Tibial artery (tissue), 4 donors: ENCODE data around the gene EHD4.

Source experiments
- DNase-seq, 2 donors: peaks; one replicate each; pipeline ENCODE4 v3.0.0-alpha.2; 2019
- H3K27ac ChIP-seq, 2 donors: fragments of 200-600 bp; sonication (generic) in 1 of 2; 1 replicate in 1 of 2; 2 replicates in 1 of 2; pipeline ENCODE4 v1.5.1; 2018 to 2019; ENCODE audit warnings: mild to moderate bottlenecking in 1 of 2
- H3K27me3 ChIP-seq, 2 donors: fragments of 200-600 bp; sonication (generic) in 1 of 2; one replicate each; pipeline versions ENCODE4 v1.5.1 to v1.6.0; 2016 to 2019
- H3K36me3 ChIP-seq, 3 donors: fragments of 200-600 bp; sonication (generic) in 2 of 3; one replicate each; pipeline ENCODE4 v1.5.1; 2016 to 2019; ENCODE audit warnings: mild to moderate bottlenecking in 2 of 3
- H3K4me1 ChIP-seq, 4 donors: fragments of 200-600 bp; sonication (generic) in 2 of 4; 1 replicate in 3 of 4; 2 replicates in 1 of 4; pipeline ENCODE4 v1.5.1; 2016 to 2019
- H3K4me3 ChIP-seq, 2 donors: fragments of 200-600 bp; sonication (generic) in 1 of 2; 1 replicate in 1 of 2; 2 replicates in 1 of 2; pipeline ENCODE4 v1.5.1; 2018 to 2019; ENCODE audit warnings: mild to moderate bottlenecking in 2 of 2
- H3K9me3 ChIP-seq, 3 donors: fragments of 200-600 bp; sonication (generic) in 1 of 3; one replicate each; pipeline ENCODE4 v1.5.1; 2016 to 2019
- CTCF ChIP-seq, 2 experiments: fragments of 200-600 bp in 1 of 2; fragments of 450-650 bp in 1 of 2; IDR thresholded peaks; one replicate each; pipeline ENCODE4 v1.5.1; 2017 to 2019; ENCODE audit warnings: antibody characterized with exemption in 2 of 2, mild to moderate bottlenecking in 1 of 2, moderate library complexity in 1 of 2
- intact Hi-C: fragments of 100-400 bp; cut with DNase I; formaldehyde crosslinking; loops from one replicate; pipeline ENCODE4 v1.15.0; 2023; ENCODE audit warnings: low total_unique reads

Gene EHD4

GRCh38 chr15:41869770-41870688 lies 102.3 kb downstream of the EHD4 start:
- intact Hi-C loops, result no loop called here
- Histone ChIP-seq H3K27me3 (no peaks in the 10 kb centered on the region), H3K36me3 (no peaks in the 10 kb centered on the region), H3K4me1 (no peaks in the 10 kb centered on the region), H3K27ac (no peak overlapping the region), H3K4me3 (no peak overlapping the region), H3K9me3 (no peaks in the 10 kb centered on the region)
- no peak for DNase-seq
- no peak for TF ChIP-seq CTCF (IDR thresholded peaks at IDR 0.05)

- Histone ChIP-seq H3K4me3 (no peak overlapping the region), H3K4me1 (no peaks in the 10 kb centered on the region), H3K36me3 (no peaks in the 10 kb centered on the region), H3K9me3 (no peaks in the 10 kb centered on the region), H3K27me3 (no peaks in the 10 kb centered on the region), H3K27ac (no peak overlapping the region)
- DNase-seq, result no peak
- TF ChIP-seq CTCF (IDR thresholded peaks at IDR 0.05), result no peak
- intact Hi-C loops, result no loop called here
Observed at GRCh38 chr15:41868321-41868720, 104.0 kb downstream of the EHD4 start.

GRCh38 chr15:41866872-41867579 lies 105.3 kb downstream of the EHD4 start:
- Histone ChIP-seq H3K27ac (no peak overlapping the region), H3K27me3 (no peaks in the 10 kb centered on the region), H3K4me3 (no peak overlapping the region), H3K9me3 (no peaks in the 10 kb centered on the region), H3K4me1 (no peaks in the 10 kb centered on the region), H3K36me3 (no peaks in the 10 kb centered on the region)
- no peak for TF ChIP-seq CTCF (IDR thresholded peaks at IDR 0.05)
- intact Hi-C loops, result no loop called here
- DNase-seq, result no peak

- intact Hi-C loops, result no loop called here
- Histone ChIP-seq H3K4me3 (no peak overlapping the region), H3K27ac (no peak overlapping the region), H3K36me3 (no peaks in the 10 kb centered on the region), H3K27me3 (no peaks in the 10 kb centered on the region), H3K9me3 (no peaks in the 10 kb centered on the region), H3K4me1 (no peaks in the 10 kb centered on the region)
- no peak for TF ChIP-seq CTCF (IDR thresholded peaks at IDR 0.05)
- DNase-seq, result no peak
Observed at GRCh38 chr15:41866263-41866703, 106.1 kb downstream of the EHD4 start.

- Histone ChIP-seq H3K4me3 (no peak overlapping the region), H3K27ac (no peak overlapping the region), H3K4me1 (no peaks in the 10 kb centered on the region), H3K9me3 (no peaks in the 10 kb centered on the region), H3K36me3 (no peaks in the 10 kb centered on the region), H3K27me3 (no peaks in the 10 kb centered on the region)
- TF ChIP-seq CTCF (IDR thresholded peaks at IDR 0.05), result no peak
- no peak for DNase-seq
- intact Hi-C loops, result no loop called here
Observed at GRCh38 chr15:41865490-41866055, 106.8 kb downstream of the EHD4 start.
